HEK293T (cell line): Measurements from ENCODE around the gene C1orf185.

ENCODE experiments used
- ARNT ChIP-seq: fragments of 450-650 bp; IDR thresholded peaks from 2 replicates; pipeline ENCODE4 v1.6.1; 2017; ENCODE audit warnings: mild to moderate bottlenecking
- BHLHE40 ChIP-seq: fragments of 450-650 bp; IDR thresholded peaks from 2 replicates; pipeline ENCODE4 v1.6.1; 2016; ENCODE audit warnings: mild to moderate bottlenecking, moderate library complexity, borderline replicate concordance
- CTBP1 ChIP-seq: fragments of 450-650 bp; IDR thresholded peaks from 2 replicates; pipeline ENCODE4 v1.6.1; 2016; ENCODE audit warnings: borderline replicate concordance
- FOXA1 ChIP-seq: fragments of 450-650 bp; IDR thresholded peaks from 2 replicates; pipeline ENCODE4 v1.6.1; 2016; ENCODE audit warnings: mild to moderate bottlenecking
- FOXK2 ChIP-seq: fragments of 450-650 bp; IDR thresholded peaks from 2 replicates; pipeline ENCODE4 v1.6.1; 2016; ENCODE audit warnings: mild to moderate bottlenecking
- HDGF ChIP-seq: fragments of 450-650 bp; IDR thresholded peaks from 2 replicates; pipeline ENCODE4 v1.6.1; 2017; ENCODE audit warnings: antibody characterized with exemption, borderline replicate concordance
- L3MBTL2 ChIP-seq: fragments of 450-650 bp; conservative IDR thresholded peaks from 2 replicates; pipeline ENCODE4 v1.6.1; 2016; ENCODE audit warnings: mild to moderate bottlenecking
- SP1 ChIP-seq: fragments of 450-650 bp; IDR thresholded peaks from 2 replicates; pipeline ENCODE4 v1.6.1; 2017
- SUZ12 ChIP-seq: fragments of 450-650 bp; IDR thresholded peaks from 2 replicates; pipeline ENCODE4 v1.6.1; 2016; ENCODE audit warnings: mild to moderate bottlenecking
- ZNF384 ChIP-seq: fragments of 450-650 bp; IDR thresholded peaks from 2 replicates; pipeline ENCODE4 v1.6.1; 2016
- TF ChIP-seq, protein P1 (sequence below): fragments of 450-650 bp; IDR thresholded peaks from 2 replicates; pipeline ENCODE4 v1.6.1; 2016

DNA sequence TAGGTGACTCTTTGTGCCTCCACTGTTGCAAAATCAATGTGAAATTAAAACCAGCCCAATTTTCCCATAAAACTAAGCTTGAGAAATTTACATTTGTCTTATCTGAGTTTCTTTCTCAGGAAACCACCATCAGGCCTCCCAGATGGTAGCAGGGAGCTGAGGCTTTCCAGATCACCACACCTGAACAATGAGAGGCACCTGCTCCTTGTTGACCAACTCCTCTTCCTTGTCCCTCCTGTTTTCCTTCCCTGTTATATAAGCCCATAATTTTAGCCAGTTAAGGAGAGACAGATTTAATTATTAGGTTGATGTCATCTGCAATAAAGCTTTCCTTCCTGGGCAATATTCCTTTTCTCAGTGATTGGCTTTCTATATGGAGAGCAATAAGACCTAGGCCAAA, 32.0 kb upstream of the C1orf185 start:
- TF ChIP-seq FOXK2 (no peak), ARNT (no peak), SP1 (no peak), ZNF384 (no peak), L3MBTL2 (no peak), SUZ12 (no peak), HDGF (no peak), BHLHE40 (no peak), CTBP1 (no peak), FOXA1 (no peak)
- TF ChIP-seq, protein P1, sequence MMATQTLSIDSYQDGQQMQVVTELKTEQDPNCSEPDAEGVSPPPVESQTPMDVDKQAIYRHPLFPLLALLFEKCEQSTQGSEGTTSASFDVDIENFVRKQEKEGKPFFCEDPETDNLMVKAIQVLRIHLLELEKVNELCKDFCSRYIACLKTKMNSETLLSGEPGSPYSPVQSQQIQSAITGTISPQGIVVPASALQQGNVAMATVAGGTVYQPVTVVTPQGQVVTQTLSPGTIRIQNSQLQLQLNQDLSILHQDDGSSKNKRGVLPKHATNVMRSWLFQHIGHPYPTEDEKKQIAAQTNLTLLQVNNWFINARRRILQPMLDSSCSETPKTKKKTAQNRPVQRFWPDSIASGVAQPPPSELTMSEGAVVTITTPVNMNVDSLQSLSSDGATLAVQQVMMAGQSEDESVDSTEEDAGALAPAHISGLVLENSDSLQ, result no peak
